Prostate gland (tissue), 2 donors: ENCODE results near the gene KRTAP10-6. TPM values are rescaled to one million over a fixed set of nuclear protein-coding genes. Genes with fewer than 3 reads are reported as not detected.

ENCODE experiments used
- DNase-seq: peaks from one replicate; pipeline ENCODE4 v3.0.0-alpha.2; 2019; ENCODE audit warnings: low spot score
- H3K27ac ChIP-seq, 2 donors: fragments of 200-600 bp; sonication (generic); 2 replicates each; pipeline ENCODE4 v1.5.1; 2017 to 2019
- H3K27me3 ChIP-seq: fragments of 200-600 bp; sonication (generic); replicated peaks from 2 replicates; pipeline ENCODE4 v1.5.1; 2019; ENCODE audit not compliant: insufficient read depth
- H3K36me3 ChIP-seq, 2 donors: fragments of 200-600 bp; sonication (generic); 1 replicate in 1 of 2; 2 replicates in 1 of 2; pipeline versions ENCODE4 v1.5.1 to v1.8.1; 2017 to 2019
- H3K4me1 ChIP-seq: fragments of 200-600 bp; sonication (generic); replicated peaks from 2 replicates; pipeline ENCODE4 v1.5.1; 2019
- H3K4me3 ChIP-seq, 2 donors: fragments of 200-600 bp; sonication (generic); 2 replicates each; pipeline ENCODE4 v1.5.1; 2017 to 2019
- H3K9me3 ChIP-seq: fragments of 200-600 bp; sonication (generic); 2 replicates; pipeline ENCODE4 v1.5.1; 2017
- POLR2A ChIP-seq: fragments of 450-650 bp; IDR thresholded peaks from one replicate; pipeline ENCODE4 v1.6.1; 2016; ENCODE audit warnings: antibody characterized with exemption, mild to moderate bottlenecking
- POLR2AphosphoS5 ChIP-seq: sonication (generic); formaldehyde crosslinking; IDR thresholded peaks from one replicate; pipeline ENCODE4 v1.6.1; 2017; ENCODE audit warnings: antibody characterized with exemption
- WGBS: methylation state at CpG from one replicate; pipeline ENCODE4 v1.1.5; 2018; 5-methylcytosine and 5-hydroxymethylcytosine counted together
- intact Hi-C: fragments of 100-400 bp; cut with DNase I; formaldehyde crosslinking; loops from one replicate; pipeline ENCODE4 v1.14.2; 2022
- total RNA-seq, 2 donors: library from RNA; depleted of rRNA; stranded (reverse); fragments of >200 nt; gene quantifications; one replicate each; pipeline ENCODE4 v1.1.0, GENCODE V29; 2016
- TF ChIP-seq, protein P1 (sequence below), 4 experiments: fragments of 200-600 bp in 2 of 4; fragments of 450-650 bp in 2 of 4; sonication (generic) in 2 of 4; IDR thresholded peaks; 1 replicate in 3 of 4; 2 replicates in 1 of 4; pipeline ENCODE4 v1.5.1; 2016 to 2019; ENCODE audit warnings: antibody characterized with exemption in 4 of 4, mild to moderate bottlenecking in 2 of 4, moderate library complexity in 2 of 4

Gene KRTAP10-6
- total RNA-seq, 2 donors from 2014 or later, result not detected

GRCh38 chr21:44571296-44571695, 21.0 kb downstream of the KRTAP10-6 start:
- DNase-seq, result no peak
- Histone ChIP-seq H3K9me3 (no peaks in the 10 kb centered on the region), H3K27me3 (no peaks in the 10 kb centered on the region), H3K4me1 (no peaks in the 10 kb centered on the region), H3K36me3 (no peaks in the 10 kb centered on the region), H3K27ac (no peak overlapping the region), H3K4me3 (no peak overlapping the region)
- intact Hi-C loops, result no loop called here
- 88% methylated on average over 4 of the region's 4 CpGs for WGBS
- TF ChIP-seq, protein P1, sequence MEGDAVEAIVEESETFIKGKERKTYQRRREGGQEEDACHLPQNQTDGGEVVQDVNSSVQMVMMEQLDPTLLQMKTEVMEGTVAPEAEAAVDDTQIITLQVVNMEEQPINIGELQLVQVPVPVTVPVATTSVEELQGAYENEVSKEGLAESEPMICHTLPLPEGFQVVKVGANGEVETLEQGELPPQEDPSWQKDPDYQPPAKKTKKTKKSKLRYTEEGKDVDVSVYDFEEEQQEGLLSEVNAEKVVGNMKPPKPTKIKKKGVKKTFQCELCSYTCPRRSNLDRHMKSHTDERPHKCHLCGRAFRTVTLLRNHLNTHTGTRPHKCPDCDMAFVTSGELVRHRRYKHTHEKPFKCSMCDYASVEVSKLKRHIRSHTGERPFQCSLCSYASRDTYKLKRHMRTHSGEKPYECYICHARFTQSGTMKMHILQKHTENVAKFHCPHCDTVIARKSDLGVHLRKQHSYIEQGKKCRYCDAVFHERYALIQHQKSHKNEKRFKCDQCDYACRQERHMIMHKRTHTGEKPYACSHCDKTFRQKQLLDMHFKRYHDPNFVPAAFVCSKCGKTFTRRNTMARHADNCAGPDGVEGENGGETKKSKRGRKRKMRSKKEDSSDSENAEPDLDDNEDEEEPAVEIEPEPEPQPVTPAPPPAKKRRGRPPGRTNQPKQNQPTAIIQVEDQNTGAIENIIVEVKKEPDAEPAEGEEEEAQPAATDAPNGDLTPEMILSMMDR (IDR thresholded peaks at IDR 0.05), result no peak
- no peak for TF ChIP-seq POLR2AphosphoS5
- TF ChIP-seq POLR2A, result no peak

DNA sequence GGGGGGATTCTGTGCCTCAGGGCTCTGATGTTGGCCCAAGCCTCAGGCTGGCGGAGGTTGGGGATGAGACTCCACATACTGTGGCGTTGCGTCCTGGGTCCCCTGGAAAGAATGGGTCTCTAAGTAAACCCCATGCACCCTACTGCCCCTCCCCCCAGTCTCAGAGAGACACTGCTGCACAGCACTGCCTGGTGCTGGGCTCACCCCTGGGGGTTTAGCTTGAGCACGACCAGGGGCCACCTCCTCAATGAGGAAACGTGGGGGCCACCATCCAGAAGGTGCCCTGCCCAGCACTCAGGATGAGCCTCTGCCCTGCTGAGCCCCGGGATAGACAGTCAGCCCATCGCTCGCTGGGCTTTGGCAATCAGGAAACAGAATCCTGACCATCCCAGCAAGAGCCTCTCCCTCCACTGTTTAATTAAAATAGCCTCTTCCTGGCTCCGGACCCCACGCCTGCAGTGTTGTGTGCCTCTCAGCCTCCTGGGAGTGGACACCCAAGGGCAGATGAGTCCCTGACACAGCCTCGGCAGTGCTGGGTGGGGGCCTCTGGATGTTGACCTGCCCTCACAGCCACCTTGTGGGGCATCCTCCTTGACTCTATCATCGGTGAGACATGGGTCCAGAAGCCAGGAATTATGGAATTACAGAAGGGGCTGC, 22.3 kb downstream of the KRTAP10-6 start:
- H3K4me3 ChIP-seq, result no peak overlapping the region
- H3K27me3 ChIP-seq, result no peaks in the 10 kb centered on the region
- H3K27ac ChIP-seq, result no peak overlapping the region
- H3K36me3 ChIP-seq, result no peaks in the 10 kb centered on the region
- intact Hi-C loops, result no loop called here
- 84% methylated on average over 12 of the region's 12 CpGs for WGBS
- TF ChIP-seq, protein P1 (IDR thresholded peaks at IDR 0.05), result no peak
- no peak for TF ChIP-seq POLR2A
- no peak for TF ChIP-seq POLR2AphosphoS5
- H3K4me1 ChIP-seq, result no peaks in the 10 kb centered on the region
- no peaks in the 10 kb centered on the region for H3K9me3 ChIP-seq
- no peak for DNase-seq

GRCh38 chr21:44568667-44569556, 23.4 kb downstream of the KRTAP10-6 start:
- TF ChIP-seq POLR2AphosphoS5 (no peak), POLR2A (no peak)
- TF ChIP-seq, protein P1 (IDR thresholded peaks at IDR 0.05), result no peak
- Histone ChIP-seq H3K27me3 (no peaks in the 10 kb centered on the region), H3K36me3 (no peaks in the 10 kb centered on the region), H3K9me3 (no peaks in the 10 kb centered on the region), H3K4me3 (no peak overlapping the region), H3K27ac (no peak overlapping the region), H3K4me1 (no peaks in the 10 kb centered on the region)
- intact Hi-C loops, result no loop called here
- WGBS, result 75% methylated on average over 25 of the region's 27 CpGs
- DNase-seq, result no peak

- Histone ChIP-seq H3K9me3 (no peaks in the 10 kb centered on the region), H3K4me3 (no peak overlapping the region), H3K27me3 (no peaks in the 10 kb centered on the region), H3K36me3 (no peaks in the 10 kb centered on the region), H3K4me1 (no peaks in the 10 kb centered on the region), H3K27ac (no peak overlapping the region)
- intact Hi-C loops, result no loop called here
- no peak for DNase-seq
- 77% methylated on average over 9 of the region's 12 CpGs for WGBS
- TF ChIP-seq POLR2A (no peak), POLR2AphosphoS5 (no peak)
- TF ChIP-seq, protein P1 (IDR thresholded peaks at IDR 0.05), result no peak
These were observed 24.0 kb downstream of the KRTAP10-6 start for GRCh38 chr21:44568261-44568660.
